AG08395 (cell line): ENCODE data around the gene SERINC4.
"Not testable (repeated sequence)": the region's sequence is repeated elsewhere in the genome, so short reads cannot be mapped to it uniquely, and the experiment has no call there.

ENCODE experiments used
- DNase-seq: peaks from one replicate; pipeline ENCODE4 v3.0.0; 2012; ENCODE audit warnings: mixed read lengths, low spot score

Gene SERINC4

DNA sequence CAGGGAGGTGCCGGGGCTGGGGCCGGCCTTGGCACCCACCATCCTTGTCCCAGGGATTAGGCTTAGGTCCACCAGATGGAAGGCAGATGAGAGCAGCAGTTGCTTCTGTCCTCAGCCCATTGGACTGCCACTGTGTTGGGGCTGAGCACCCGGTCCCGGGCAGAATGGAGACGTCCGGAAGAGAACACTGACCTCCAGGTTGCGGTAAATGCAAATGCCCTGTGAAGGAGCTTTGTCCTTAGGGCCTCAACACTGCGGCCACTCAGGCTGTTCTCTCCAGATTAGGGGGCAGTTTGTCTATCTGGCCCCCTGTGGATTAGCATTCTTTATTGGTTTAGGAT lies at the start of gene SERINC4:
Gene SERINC4 (minus strand): TSS at position 276 of the 341 bp plus-strand sequence. CDS start 234 bp downstream, at position 42.
- no peak for DNase-seq

DNA sequence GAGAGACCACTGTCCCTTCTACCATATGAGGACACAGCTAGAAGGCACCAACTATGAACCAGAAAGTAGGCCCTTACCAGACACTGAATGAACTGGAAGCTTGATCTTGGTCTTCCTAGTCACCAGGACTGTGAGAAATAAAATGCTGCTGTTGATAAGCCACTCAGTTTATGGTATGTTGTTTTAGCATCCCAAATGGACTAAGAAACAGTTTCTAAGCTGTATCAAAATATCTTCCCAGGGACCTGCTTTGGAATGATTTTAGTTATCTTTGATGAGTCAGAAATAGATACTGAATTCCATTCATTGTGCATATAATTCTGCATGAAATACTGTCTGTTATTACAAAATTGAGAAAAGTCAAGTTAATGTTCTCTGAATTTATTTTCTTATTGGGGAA lies 45.4 kb upstream of the SERINC4 start:
- DNase-seq = no peak

DNA sequence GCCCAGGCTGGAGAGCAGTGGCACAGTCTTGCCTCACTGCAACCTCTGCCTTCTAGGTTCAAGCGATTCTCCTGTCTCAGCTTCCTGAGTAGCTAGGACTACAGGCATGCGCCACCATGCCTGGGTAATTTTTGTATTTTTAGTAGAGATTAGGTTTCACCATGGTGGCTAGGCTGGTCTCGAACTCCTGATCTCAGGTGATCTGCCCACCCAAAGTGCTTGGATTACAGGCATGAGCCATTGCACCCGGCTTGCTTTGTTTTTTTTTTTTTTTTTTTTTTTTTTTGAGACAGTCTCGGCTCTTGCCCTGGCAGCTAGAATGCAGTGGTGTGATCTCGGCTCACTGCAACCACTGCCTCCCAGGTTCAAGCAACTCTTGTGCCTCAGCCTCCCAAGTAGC lies 32.5 kb upstream of the SERINC4 start:
- DNase-seq = not testable (repeated sequence)

DNA sequence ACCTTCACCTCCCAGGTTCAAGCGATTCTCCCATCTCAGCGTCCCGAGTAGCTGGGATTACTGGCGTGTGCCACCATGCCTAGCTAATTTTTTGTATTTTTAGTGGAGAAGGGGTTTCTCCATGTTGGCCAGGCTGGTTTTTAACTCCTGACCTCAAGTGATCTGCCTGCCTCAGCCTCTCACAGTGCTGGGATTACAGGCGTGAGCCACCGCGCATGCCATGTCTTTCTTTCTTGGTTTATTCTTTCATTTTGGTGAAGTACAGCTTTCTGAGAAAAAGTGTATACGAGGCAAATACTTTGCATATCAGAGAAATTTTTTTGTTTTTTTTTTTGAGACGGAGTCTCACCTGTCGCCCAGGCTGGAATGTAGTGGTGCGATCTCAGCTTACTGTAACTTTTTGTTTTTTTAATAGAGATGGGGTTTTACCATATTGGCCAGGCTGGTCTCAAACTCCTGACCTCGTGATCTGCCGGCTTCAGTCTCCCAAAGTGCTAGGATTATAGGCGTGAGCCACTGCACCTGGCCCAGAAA lies 31.6 kb upstream of the SERINC4 start:
- DNase-seq = not testable (repeated sequence)

DNA sequence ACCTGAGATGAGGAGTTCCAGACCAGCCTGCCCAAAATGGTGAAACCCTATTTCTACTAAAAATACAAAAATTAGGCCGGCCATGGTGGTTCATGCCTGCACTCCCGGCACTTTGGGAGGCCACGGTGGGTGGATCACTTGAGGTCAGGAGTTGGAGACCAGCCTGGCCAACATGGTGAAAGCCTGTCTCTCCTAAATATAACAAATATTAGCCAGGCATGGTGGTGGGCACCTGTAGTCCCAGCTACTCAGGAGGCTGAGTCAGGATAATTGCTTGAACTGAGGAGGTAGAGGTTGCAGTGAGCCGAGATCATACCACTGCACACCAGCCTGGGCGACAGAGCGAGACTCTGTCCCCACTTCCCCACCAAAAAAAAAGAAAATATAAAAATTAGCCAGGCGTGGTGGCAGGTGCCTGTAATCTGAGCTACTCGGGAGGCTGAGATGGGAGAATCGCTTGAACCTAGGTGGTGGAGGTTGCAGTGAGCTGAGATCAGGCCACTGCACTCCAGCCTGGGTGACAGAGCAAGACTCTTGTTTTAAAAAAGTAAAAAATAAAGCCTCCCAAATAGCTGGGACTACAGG lies 30.8 kb upstream of the SERINC4 start:
- DNase-seq = not testable (repeated sequence)

DNA sequence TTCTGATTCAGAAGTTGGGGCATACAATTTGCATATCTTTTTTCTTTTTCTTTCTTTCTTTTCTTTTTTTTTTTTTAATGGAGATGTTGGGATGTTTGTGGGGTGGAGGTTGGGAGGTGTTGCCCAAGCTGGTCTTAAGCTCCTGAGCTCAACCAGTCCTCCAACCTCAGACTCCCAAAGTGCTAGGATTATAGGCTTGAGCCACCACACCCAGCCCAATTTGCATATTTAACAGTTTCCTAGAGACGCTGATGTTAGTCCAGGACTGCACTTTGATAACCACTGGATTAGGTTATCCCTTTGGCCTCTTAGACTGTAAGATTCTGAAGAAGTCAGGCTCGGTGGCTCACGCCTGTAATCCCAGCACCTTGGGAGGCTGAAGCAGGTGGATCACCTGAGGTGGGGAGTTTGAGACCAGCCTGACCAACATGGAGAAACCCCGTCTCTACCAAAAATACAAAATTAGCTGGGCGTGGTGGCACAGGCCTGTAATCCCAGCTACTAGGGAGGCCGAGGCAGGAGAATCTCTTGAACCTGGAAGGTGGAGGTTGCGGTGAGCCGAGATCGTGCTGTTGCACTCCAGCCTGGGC lies 30.0 kb upstream of the SERINC4 start:
- DNase-seq = not testable (repeated sequence)

DNA sequence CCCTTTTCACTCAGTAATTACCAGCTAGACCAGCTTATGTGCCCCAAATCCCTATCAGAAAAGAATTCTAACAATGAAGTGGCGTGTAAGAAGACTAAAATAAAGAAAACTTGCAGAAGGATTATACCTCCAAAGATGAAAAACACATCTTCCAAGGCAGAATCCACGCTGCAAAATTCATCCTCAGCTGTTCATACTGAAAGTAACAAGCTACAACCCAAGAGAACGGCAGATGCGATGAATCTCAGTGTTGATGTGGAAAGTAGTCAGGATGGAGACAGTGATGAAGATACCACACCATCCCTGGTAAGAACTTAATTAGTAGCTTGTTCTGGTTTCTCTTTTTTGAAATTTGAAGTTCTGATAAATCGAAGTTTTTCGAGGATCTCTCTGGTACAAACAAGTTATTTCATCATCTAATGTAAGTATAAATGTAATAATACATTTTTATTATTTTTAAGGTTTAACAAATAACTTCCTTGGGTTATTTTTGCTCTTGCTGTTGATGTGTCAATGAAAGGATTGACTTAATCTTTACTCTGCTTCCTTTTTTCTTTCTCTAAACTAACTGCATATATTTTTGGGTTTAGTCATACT lies 28.1 kb upstream of the SERINC4 start:
- DNase-seq = peak; percentile 18

DNA sequence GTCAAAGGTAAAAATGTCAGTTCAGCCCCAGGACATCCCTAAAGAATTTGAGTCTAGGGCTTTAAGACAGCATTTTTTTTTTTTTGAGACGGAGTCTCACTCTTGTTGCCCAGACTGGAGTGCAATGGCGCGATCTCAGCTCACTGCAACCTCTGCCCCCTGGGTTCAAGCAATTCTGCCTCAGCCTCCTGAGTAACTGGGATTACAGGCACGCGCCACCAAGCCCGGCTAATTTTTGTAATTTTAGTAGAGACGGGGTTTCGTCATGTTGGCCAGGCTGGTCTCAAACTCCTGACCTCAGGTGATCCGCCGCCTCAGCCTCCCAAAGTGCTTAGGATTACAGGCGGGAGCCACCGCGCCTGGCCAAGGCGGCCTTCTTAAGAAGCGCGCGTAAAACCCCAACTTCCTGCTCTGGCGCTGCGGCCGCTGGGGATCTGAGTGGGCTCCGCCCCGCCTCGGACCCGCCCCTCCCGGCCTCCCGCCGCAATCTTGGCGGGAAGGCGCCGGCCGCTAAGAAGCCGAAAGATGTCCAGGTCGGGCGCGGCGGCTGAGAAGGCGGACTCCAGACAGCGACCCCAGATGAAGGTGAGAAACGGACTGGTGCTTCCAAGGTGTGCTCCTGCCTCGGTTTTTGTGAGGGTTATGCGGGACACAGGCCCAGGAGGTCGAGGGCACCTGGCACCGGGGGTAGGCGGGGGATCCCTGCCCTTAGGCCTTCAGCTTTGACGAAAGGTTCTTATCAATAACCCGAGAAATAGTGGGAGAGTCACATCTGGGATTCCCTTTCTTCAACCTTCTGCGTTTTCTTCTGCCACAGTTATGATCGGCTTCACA lies 26.7 kb upstream of the SERINC4 start, which contains the start of gene WDR76:
Gene WDR76 (plus strand): TSS at position 495 of the 834 bp plus-strand sequence. CDS start 31 bp downstream, at position 526.
- DNase-seq = peak; percentile 87

DNA sequence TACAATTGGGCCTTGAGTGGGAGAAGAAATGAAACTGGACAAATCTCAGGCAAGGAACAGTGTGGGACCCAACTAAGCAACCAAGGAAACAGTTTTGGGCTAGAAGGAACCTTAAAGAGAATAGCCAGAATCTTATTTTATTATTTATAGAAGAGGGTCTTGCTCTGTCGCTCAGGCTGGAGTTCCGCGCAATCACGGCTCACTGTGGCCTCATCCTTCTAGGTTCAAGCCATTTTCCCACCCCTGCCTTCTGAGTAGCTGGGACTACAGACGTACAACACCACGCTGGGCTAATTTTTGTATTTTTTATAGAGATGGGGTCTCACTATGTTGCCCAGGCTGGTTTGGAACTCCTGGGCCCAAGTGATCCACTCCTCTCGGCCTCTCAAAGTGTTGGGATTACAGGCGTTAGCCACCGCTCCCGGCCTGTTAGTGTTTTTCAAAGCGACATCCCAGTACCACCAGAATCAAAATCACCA lies 26.0 kb upstream of the SERINC4 start:
- DNase-seq = no peak

DNA sequence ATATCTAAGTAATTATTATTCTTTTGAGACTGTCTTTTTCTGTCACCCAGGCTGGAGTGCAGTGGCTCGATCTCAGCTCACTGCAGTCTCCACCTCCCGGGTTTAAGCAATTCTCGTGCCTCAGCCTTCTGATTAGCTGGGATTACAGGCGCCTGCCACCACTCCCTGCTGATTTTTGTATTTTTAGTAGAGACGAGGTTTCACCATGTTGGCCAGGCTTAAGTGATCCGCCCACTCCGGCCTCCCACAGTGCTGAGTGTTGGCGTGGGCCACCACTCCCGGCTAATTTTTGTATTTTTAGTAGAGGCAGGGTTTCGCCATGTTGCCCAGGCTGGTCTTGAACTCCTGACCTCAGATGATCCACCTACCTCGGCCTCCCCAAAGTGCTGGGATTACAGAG lies 25.3 kb upstream of the SERINC4 start:
- DNase-seq = not testable (repeated sequence)

DNA sequence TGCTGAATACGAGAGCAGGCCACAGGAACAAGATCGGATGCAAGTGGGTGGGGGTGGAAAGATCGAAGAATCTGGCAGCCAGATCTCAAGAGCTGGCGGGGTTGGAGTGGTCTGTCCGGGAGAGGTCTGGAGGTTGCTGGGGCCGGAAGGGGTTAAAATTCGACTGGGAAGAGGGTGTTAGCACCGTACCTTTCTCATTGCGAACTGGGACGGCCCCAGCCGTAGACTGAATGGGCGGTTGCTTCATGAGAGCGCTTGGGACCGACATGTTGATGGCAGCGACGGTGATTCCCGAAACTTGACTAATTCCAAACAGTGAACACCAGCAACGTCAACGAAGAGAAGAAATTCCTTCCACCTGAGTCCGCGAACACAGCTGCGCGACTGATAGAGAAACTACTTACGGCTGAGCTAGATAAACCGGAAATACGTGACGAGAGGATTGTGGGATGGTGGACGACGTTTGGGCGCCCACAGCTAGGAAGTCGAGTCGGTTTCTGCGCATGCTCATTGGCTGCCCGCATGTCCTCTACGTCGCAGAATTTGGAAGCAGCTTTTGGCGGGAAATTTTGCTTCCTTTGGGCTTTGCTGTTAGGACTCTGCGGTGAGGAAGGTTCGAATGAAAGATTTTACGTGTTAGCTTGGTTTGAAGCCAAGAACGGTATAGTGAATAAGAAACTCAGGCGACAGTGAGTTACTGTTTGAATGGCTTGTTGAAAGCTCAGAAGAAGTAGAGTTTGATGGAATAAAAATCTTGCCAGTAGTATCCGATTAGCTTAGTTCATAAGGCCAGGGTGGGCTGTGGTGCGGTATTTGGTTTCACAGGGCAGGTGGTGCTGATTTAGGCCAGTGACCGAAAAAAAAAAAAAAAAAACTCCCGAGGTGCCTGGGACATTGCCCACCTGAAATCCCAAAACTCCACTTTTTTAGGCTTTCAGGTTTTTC lies 24.6 kb upstream of the SERINC4 start, which contains the start of gene MFAP1:
Gene MFAP1 (minus strand): TSS at position 389 of the 945 bp plus-strand sequence. CDS start 121 bp downstream, at position 268.
- peak; percentile 99 for DNase-seq

DNA sequence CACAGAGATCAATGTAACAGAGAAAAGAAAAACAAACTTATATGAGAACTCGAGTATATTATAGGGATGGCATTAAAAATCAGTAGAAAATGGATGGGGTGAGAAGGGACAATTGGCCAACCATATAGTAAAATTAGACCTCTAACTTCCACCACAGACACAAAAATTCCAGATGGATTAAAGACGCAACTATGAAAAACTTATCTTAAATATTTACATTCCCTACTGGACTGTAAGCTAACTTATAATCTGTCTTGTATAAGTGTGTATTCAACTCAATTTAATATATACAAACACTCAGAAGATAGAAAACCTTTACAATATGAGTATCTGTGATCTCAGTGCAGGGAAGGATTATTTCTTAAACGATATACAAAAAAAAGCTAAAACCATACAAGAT lies 21.5 kb upstream of the SERINC4 start:
- DNase-seq = no peak

DNA sequence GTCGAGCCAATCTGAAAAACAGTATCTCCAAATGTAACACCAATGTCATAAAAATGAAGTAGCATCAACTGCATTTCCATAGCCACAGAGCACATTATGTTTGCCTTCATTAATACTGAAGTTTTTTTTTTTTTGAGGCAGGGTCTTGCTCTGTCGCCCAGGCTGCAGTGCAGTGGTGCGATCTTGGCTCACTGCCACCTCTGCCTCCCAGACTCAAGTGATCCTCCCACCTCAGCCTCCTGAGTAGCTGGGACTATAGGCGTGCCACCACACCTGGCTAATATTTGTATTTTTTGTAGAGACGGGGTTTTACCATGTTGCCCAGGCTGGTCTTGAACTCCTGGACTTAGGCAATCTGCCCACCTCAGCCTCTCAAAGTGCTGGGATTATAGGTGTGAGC lies 15.0 kb upstream of the SERINC4 start:
- DNase-seq = not testable (repeated sequence)

DNA sequence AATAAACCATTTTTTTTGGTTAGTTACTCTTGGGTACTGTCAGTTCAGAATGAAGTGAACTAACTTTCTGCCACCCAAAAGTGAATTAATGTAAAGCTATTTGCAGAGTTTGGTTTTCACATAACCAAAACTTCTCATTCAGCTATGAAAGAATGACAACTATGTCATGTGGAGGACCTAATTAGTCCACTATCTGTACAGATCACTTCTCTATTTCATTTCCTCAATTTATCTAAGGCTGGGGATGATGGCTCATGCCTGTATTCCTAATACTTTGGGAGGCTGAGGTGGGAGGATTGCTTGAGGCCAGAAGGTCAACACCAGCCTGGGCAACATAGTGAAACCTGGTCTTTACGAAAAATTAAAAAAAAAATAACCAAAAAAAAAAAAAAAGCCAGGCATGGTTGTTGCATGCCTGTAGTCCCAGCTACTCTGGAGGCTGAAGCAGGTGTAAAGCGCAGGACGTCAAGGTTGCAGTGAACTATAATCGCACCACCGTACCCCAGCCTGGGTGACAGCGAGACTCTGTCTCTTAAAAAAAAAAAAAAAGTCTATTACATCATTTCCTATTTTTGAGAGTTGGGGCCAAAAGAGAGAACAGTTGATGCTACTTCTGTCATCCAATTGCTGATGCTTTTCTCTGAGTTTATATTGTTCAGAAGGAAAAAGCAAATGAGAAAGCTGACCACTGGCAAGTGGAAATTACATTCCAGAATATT lies 9.1 kb upstream of the SERINC4 start:
- DNase-seq = no peak

DNA sequence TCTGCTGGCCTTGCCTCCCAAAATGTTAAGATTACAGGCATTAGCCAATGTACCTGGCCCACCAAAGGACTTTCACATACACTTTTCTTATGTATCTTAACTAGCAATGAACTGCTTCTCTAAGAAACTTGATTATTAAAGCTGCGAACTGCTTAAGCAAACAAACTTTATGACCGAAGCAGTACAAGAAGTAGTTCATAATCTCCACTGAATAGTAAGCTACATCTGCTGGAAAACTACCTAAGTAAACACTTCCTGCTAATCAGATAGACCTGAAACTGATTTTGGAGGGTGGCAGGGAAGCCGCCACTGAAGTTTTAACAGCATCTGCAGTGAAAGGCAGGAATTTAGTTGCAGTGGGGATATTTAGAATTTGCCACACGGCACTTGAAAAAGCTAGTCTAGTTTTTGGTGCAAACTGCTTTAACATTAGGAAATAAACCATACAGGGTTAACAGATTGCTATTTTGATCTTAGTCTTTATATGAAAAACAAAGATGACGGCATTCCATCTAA lies 8.5 kb upstream of the SERINC4 start:
- no peak for DNase-seq

DNA sequence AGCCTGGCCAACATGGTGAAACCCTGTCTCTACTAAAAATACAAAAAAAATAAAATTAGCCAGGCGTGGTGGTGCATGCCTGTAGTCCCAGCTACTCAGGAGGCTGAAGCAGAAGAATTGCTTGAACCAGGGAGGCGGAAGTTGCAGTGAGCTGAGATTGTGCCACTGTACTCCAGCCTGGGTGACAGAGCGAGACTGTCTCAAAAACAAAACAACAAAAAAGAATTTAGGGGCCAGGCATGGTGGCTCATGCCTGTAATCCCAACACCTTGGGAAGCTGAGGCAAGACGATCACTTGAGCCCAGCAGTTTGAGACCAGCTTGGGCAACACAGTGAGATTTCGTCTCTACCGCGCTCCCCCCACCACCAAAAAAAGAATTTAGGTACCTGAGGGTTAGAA lies 2.7 kb upstream of the SERINC4 start:
- not testable (repeated sequence) for DNase-seq

DNA sequence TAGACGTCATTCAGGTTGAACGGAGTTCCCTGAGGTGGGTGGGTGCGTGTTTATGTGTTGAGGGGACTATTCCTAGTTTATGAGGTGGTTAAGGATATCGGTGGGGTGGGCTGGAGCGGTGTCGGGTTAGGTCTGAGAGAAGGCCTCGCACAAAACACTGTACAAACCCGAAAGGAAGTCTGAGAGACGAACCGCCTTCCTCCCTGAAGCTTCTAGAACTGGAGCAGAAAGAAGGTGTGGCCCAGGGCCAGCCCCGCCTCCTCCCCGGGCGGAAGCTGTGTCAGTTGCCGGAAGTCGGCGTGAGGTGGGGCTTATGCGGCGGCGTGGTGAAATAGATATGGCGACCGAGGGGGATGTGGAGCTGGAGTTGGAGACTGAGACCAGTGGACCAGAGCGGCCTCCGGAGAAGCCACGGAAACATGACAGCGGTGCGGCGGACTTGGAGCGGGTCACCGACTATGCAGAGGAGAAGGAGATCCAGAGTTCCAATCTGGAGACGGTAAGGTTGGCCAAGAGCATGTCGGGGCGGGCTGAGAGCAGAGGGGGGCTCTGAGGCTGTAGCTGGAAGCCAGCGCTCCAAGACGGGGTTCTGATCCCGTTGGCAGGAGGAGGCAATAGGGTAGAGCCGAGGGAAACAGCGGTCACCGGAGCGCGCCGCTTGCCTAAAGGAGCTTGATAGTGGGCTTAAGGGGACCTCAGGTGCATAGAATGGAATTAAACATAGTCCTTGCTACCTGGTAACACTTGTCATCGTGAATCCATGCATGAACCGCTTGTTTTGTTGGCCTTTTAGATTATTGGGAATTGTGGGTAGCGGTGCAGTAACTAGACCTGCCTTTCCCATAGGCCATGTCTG lies 494 bp upstream of the SERINC4 start, which contains the start of gene HYPK:
Gene HYPK (plus strand): TSS at position 314 of the 856 bp plus-strand sequence. CDS start 24 bp downstream, at position 338.
- peak; percentile 89 for DNase-seq

DNA sequence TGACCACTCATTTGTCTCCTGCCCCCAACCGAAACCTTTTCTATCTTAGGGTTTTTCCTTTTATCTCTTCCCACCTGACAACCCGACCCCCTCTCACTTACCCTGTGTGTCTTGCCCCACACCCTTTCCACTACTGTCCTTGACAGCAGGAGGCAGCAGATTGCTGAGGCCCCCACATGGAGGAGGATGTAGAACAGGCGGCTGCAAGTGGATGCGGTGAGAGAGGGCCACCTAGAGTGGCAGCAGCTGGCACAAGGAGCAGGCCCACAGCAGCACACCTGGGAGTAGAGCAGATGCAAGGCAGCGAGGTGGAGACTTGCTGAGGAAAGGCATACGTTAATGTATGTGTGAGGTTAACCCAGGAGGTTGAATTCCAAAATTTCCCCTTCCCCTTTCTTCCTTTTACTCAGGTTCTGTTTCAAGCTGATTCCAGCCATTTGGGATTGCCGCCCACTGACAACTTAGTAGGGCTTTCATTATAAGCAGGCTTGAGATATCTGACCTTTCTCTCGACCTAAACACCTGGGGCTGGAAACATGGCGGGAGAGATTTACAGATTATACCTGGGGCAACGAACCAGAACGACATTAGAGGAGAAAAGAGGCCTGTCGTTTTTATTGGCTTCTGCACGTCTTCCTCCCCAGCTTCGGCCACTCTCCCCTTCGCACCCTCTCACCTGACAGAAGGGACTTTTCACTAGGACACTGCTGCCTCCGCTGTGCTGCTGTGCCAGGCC lies 643 bp downstream of the SERINC4 start:
- DNase-seq = no peak
